Activated CD8-positive, alpha-beta memory T cell treated with anti-CD3 and anti-CD28 coated beads for 4 hours (primary cell): ENCODE data around the gene NTN3.
A peak's percentile ranks its signal among the peaks of the same experiment; 100 is the strongest.

ENCODE experiments used
- DNase-seq, 2 donors: peaks; one replicate each; pipeline ENCODE4 v3.0.0-alpha.2; 2020; ENCODE audit warnings: low read depth in 2 of 2

The NTN3 gene

GRCh38 chr16:2497116-2497630 lies 26.1 kb downstream of the NTN3 start:
- no peak for DNase-seq

GRCh38 chr16:2497695-2498484 lies 26.8 kb downstream of the NTN3 start:
- no peak for DNase-seq

- DNase-seq = no peak
These were observed 27.6 kb downstream of the NTN3 start for GRCh38 chr16:2498531-2499253.

- DNase-seq = no peak
These were observed 28.4 kb downstream of the NTN3 start for GRCh38 chr16:2499454-2499853.

GRCh38 chr16:2499890-2500429 lies 28.9 kb downstream of the NTN3 start:
- no peak for DNase-seq

- no peak for DNase-seq
These were observed 29.4 kb downstream of the NTN3 start for GRCh38 chr16:2500430-2500917.

GRCh38 chr16:2500918-2501750 lies 30.0 kb downstream of the NTN3 start:
- peak; percentile 54 to 65 for DNase-seq

- DNase-seq = no peak
These were observed 31.1 kb downstream of the NTN3 start for GRCh38 chr16:2501946-2502895.

GRCh38 chr16:2505695-2506094 lies 34.6 kb downstream of the NTN3 start:
- DNase-seq = no peak

GRCh38 chr16:2507052-2507659 lies 36.1 kb downstream of the NTN3 start:
- DNase-seq = no peak

GRCh38 chr16:2507665-2508064 lies 36.6 kb downstream of the NTN3 start:
- no peak for DNase-seq

GRCh38 chr16:2508722-2509400 lies 37.8 kb downstream of the NTN3 start:
- DNase-seq = no peak

- DNase-seq = no peak
These were observed 40.2 kb downstream of the NTN3 start for GRCh38 chr16:2511128-2511800.

GRCh38 chr16:2511996-2512734 lies 41.1 kb downstream of the NTN3 start:
- DNase-seq = no peak

GRCh38 chr16:2512735-2513404 lies 41.8 kb downstream of the NTN3 start:
- no peak for DNase-seq

GRCh38 chr16:2513405-2514332 lies 42.6 kb downstream of the NTN3 start, which contains the start of gene ATP6V0C:
TSS of gene ATP6V0C (plus strand) at chr16:2513952. CDS start at chr16:2514104, 152 bp downstream.
- DNase-seq = peak; percentile 81 to 82
